ENCODE measurements around the gene OR2G2. TPM values are rescaled to one million over a fixed set of nuclear protein-coding genes. Genes with fewer than 3 reads are reported as not detected.

Gene OR2G2
- total RNA-seq, 1 experiment from 2014 or later = not detected

DNA sequence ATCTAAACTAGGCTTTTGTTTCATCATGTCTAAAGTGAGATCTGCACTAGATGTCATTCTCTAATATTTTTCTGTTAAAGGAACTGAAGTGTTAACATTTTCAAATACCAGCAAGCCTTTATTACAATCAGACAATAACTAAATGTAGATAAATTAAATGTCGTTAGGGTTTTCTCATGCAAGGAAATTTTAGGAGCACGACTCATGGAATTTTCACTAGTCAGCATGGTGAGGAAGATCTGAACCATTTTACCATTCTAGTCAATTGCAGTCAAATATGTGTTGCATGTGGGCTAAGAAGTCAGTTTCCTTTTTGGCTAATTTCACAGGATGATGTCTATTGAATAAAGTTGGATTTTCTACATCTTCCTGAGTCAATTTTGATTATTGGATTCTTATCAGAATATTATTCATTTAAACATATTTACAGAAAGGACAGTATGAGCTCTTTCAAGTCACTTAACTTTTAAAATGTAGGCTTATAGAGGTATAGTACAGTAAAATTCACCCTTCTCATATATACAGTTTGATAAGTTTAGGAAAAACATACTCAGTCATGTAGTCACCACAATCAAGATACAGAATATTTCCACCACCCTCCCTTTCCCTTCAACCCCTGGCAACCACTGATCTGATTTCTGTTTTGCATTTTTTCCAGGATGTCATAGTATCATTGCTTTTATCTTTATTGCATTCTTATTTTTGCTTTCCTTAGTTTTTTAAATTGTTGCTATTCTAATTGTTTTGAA, 30.1 kb upstream of the OR2G2 start:
- Histone ChIP-seq H3K79me1 (ENCODE audit: insufficient read depth, low read depth, low read length, poor library complexity, severe bottlenecking) (no peaks in the 10 kb centered on the region), H3K18ac (ENCODE audit: insufficient read length, low read depth, low read length) (no peak overlapping the region), H3K4me1 (ENCODE audit: insufficient read depth, low read length) (no peaks in the 10 kb centered on the region; the same call in 1 of the 2 replicates), H3K27ac (ENCODE audit: insufficient read length, low read depth, low read length) (no peak overlapping the region), H3K56ac (ENCODE audit: insufficient read length, low read depth, low read length) (no peak overlapping the region), H3K23me2 (ENCODE audit: insufficient read length, low read depth, low read length, poor library complexity, severe bottlenecking) (no peaks in the 10 kb centered on the region), H4K5ac (ENCODE audit: insufficient read length, low read depth, low read length) (no peak overlapping the region), H2BK5ac (ENCODE audit: insufficient read length, low read length) (no peak overlapping the region), H3K27me3 (ENCODE audit: insufficient read depth, low read length) (no peaks in the 10 kb centered on the region), H3K9ac (ENCODE audit: extremely low read depth, insufficient read length, low read length) (no peak overlapping the region), H4K20me1 (ENCODE audit: control insufficient read depth, insufficient read depth, insufficient read length) (no peaks in the 10 kb centered on the region), H3T11ph (ENCODE audit: low read length) (no peak overlapping the region), H4K8ac (replicated peaks; ENCODE audit: insufficient read length, low read depth, low read length) (no peak overlapping the region), H3K79me2 (ENCODE audit: insufficient read depth, low read length) (no peaks in the 10 kb centered on the region), H4K91ac (ENCODE audit: insufficient read length, low read depth, low read length) (no peak overlapping the region), H2AFZ (ENCODE audit: low read length) (no peak overlapping the region), H2BK15ac (ENCODE audit: low read depth, low read length) (no peak overlapping the region), H2BK12ac (ENCODE audit: insufficient read length, low read depth, low read length) (no peak overlapping the region), H2BK20ac (ENCODE audit: low read depth, low read length, poor library complexity, severe bottlenecking) (no peak overlapping the region), H2AK5ac (ENCODE audit: insufficient read length, low read length) (no peak overlapping the region), H3K9me3 (ENCODE audit: control insufficient read depth, low read depth, low read length) (no peaks in the 10 kb centered on the region), H3K4ac (ENCODE audit: low read depth, low read length) (no peak overlapping the region), H3K14ac (ENCODE audit: insufficient read depth, low read length) (no peak overlapping the region), H3K23ac (ENCODE audit: insufficient read length, low read depth, low read length) (no peak overlapping the region), H2BK120ac (ENCODE audit: low read depth, low read length, poor library complexity, severe bottlenecking) (no peak overlapping the region), H3K4me2 (ENCODE audit: insufficient read depth, insufficient read length, low read length) (no peak overlapping the region)
- no peaks in the 10 kb centered on the region for H3K9me3 Mint-ChIP-seq
- no peaks in the 10 kb centered on the region for H3K27me3 Mint-ChIP-seq (ENCODE audit: low read depth)
- H3K4me3 Mint-ChIP-seq = no peak overlapping the region
- TF ChIP-seq, protein P1, sequence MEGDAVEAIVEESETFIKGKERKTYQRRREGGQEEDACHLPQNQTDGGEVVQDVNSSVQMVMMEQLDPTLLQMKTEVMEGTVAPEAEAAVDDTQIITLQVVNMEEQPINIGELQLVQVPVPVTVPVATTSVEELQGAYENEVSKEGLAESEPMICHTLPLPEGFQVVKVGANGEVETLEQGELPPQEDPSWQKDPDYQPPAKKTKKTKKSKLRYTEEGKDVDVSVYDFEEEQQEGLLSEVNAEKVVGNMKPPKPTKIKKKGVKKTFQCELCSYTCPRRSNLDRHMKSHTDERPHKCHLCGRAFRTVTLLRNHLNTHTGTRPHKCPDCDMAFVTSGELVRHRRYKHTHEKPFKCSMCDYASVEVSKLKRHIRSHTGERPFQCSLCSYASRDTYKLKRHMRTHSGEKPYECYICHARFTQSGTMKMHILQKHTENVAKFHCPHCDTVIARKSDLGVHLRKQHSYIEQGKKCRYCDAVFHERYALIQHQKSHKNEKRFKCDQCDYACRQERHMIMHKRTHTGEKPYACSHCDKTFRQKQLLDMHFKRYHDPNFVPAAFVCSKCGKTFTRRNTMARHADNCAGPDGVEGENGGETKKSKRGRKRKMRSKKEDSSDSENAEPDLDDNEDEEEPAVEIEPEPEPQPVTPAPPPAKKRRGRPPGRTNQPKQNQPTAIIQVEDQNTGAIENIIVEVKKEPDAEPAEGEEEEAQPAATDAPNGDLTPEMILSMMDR (conservative IDR thresholded peaks at IDR 0.05) = no peak
- H3K27ac Mint-ChIP-seq = no peak overlapping the region
- H3K4me1 Mint-ChIP-seq = peaks cover 11% of the 10 kb centered on the region in 2 experiments
- no CpG with 5 or more reads among the region's 2 CpGs for WGBS (ENCODE audit: extremely low coverage, insufficient read length, low lambda C conversion rate)
- H3K36me3 Mint-ChIP-seq (ENCODE audit: insufficient read depth in 1 of 3, low read depth in 3 of 3) = no peaks in the 10 kb centered on the region; a peak in 1 of 7 replicates
- DNase-seq = no peak
